ENCODE measurements around the gene MAPK8.
A peak's percentile ranks its signal among the peaks of the same experiment; 100 is the strongest.

Gene MAPK8

GRCh38 chr10:48451969-48452878 is 145.7 kb downstream of the MAPK8 start:
- no peak for DNase-seq

GRCh38 chr10:48452879-48453412 is 146.5 kb downstream of the MAPK8 start:
- no peak for DNase-seq

- no peak for DNase-seq
Measured at GRCh38 chr10:48453451-48454301, 147.2 kb downstream of the MAPK8 start.

GRCh38 chr10:48454302-48455054 is 148.0 kb downstream of the MAPK8 start:
- no peak for DNase-seq

- DNase-seq, result no peak
Measured at GRCh38 chr10:48455055-48455391, 148.5 kb downstream of the MAPK8 start.

GRCh38 chr10:48455392-48456151 is 149.1 kb downstream of the MAPK8 start:
- no peak for DNase-seq

GRCh38 chr10:48456361-48456804 is 149.9 kb downstream of the MAPK8 start:
- peak; percentile 66 for DNase-seq

- DNase-seq, result peak; percentile 18
Measured at GRCh38 chr10:48456808-48457761, 150.6 kb downstream of the MAPK8 start.

- no peak for DNase-seq
Measured at GRCh38 chr10:48457949-48458661, 151.6 kb downstream of the MAPK8 start.

GRCh38 chr10:48458662-48459048 is 152.2 kb downstream of the MAPK8 start:
- DNase-seq, result no peak

- DNase-seq, result peak; percentile 10
Measured at GRCh38 chr10:48459270-48460150, 153.0 kb downstream of the MAPK8 start.

- DNase-seq, result no peak
Measured at GRCh38 chr10:48460182-48460581, 153.7 kb downstream of the MAPK8 start.

- DNase-seq, result peak; percentile 27
Measured at GRCh38 chr10:48461623-48462481, 155.4 kb downstream of the MAPK8 start.

- no peak for DNase-seq
Measured at GRCh38 chr10:48462482-48463020, 156.1 kb downstream of the MAPK8 start.

- DNase-seq, result peak; percentile 36
Measured at GRCh38 chr10:48463318-48464003, 157.0 kb downstream of the MAPK8 start.

- DNase-seq, result no peak
Measured at GRCh38 chr10:48464121-48464870, 157.8 kb downstream of the MAPK8 start.

Measured in NCI-H69 (cell line).